NT2/D1 (cell line): Measurements from ENCODE around the gene PNPLA7.

Source experiments
- SUZ12 ChIP-seq: IDR thresholded peaks from 2 replicates; pipeline ENCODE4 v1.6.1; 2011; ENCODE audit not compliant: insufficient read length, insufficient read depth; ENCODE audit errors: extremely low read depth
- YY1 ChIP-seq: IDR thresholded peaks from 2 replicates; pipeline ENCODE4 v1.6.1; 2011; ENCODE audit not compliant: insufficient read length, insufficient read depth
- ZNF274 ChIP-seq: IDR thresholded peaks from 2 replicates; pipeline ENCODE4 v1.6.1; 2011; ENCODE audit warnings: mild to moderate bottlenecking, low read depth, low read length

- TF ChIP-seq ZNF274 (no peak), YY1 (no peak), SUZ12 (no peak)
Observed at GRCh38 chr9:137445930-137446431, 104.2 kb downstream of the PNPLA7 start.
